ENCODE data around the gene TMEM38B. TPM values are rescaled to one million over a fixed set of nuclear protein-coding genes. Genes with fewer than 3 reads are reported as not detected.

Gene TMEM38B
- total RNA-seq, 1 experiment from 2014 or later, result 30.6 TPM

GRCh38 chr9:105713260-105714019 is 19.1 kb downstream of the TMEM38B start:
- POLR2A ChIA-PET, result no interaction called here
- no peak for ATAC-seq

DNA sequence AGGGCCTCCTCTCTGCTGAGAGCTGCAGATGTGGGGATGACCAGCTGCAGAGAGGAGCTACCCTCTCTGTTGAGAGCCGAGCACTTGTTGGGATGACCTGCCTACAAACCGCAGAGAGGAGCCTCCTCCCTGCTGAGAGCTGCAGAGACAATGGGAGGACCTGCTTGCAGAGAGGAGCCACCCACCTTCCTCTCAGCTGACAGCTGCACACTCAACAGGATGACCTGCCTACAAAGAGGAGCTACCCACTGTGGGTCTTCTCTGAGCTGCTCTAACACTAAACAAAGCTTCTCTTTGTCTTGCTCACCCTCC is 19.6 kb downstream of the TMEM38B start:
- H3K9me3 ChIP-seq (ENCODE audit: control insufficient read depth, insufficient read depth, low read depth, low read length), result no peaks in the 10 kb centered on the region
- TF ChIP-seq TCF7L2 (IDR thresholded peaks at IDR 0.05; ENCODE audit: low read depth, low read length) (no peak), SIN3A (IDR thresholded peaks at IDR 0.05; ENCODE audit: borderline replicate concordance, insufficient read depth, low read depth, low read length) (no peak), POLR2AphosphoS5 (IDR thresholded peaks at IDR 0.05; ENCODE audit: low read depth, low read length) (no peak)
- TF ChIP-seq, protein P1, sequence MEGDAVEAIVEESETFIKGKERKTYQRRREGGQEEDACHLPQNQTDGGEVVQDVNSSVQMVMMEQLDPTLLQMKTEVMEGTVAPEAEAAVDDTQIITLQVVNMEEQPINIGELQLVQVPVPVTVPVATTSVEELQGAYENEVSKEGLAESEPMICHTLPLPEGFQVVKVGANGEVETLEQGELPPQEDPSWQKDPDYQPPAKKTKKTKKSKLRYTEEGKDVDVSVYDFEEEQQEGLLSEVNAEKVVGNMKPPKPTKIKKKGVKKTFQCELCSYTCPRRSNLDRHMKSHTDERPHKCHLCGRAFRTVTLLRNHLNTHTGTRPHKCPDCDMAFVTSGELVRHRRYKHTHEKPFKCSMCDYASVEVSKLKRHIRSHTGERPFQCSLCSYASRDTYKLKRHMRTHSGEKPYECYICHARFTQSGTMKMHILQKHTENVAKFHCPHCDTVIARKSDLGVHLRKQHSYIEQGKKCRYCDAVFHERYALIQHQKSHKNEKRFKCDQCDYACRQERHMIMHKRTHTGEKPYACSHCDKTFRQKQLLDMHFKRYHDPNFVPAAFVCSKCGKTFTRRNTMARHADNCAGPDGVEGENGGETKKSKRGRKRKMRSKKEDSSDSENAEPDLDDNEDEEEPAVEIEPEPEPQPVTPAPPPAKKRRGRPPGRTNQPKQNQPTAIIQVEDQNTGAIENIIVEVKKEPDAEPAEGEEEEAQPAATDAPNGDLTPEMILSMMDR (IDR thresholded peaks at IDR 0.05), result no peak
- TF ChIP-seq, protein P2, sequence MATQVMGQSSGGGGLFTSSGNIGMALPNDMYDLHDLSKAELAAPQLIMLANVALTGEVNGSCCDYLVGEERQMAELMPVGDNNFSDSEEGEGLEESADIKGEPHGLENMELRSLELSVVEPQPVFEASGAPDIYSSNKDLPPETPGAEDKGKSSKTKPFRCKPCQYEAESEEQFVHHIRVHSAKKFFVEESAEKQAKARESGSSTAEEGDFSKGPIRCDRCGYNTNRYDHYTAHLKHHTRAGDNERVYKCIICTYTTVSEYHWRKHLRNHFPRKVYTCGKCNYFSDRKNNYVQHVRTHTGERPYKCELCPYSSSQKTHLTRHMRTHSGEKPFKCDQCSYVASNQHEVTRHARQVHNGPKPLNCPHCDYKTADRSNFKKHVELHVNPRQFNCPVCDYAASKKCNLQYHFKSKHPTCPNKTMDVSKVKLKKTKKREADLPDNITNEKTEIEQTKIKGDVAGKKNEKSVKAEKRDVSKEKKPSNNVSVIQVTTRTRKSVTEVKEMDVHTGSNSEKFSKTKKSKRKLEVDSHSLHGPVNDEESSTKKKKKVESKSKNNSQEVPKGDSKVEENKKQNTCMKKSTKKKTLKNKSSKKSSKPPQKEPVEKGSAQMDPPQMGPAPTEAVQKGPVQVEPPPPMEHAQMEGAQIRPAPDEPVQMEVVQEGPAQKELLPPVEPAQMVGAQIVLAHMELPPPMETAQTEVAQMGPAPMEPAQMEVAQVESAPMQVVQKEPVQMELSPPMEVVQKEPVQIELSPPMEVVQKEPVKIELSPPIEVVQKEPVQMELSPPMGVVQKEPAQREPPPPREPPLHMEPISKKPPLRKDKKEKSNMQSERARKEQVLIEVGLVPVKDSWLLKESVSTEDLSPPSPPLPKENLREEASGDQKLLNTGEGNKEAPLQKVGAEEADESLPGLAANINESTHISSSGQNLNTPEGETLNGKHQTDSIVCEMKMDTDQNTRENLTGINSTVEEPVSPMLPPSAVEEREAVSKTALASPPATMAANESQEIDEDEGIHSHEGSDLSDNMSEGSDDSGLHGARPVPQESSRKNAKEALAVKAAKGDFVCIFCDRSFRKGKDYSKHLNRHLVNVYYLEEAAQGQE (IDR thresholded peaks at IDR 0.05; ENCODE audit: insufficient read depth in 1 of 2, low read depth in 2 of 2, low read length in 1 of 2), result no peak
- DNase-seq (ENCODE audit: low read depth, low spot score) (no peak), ATAC-seq (no peak)
- no peak overlapping the region for H3K27ac ChIP-seq (ENCODE audit: low read length)
- ChIA-PET CTCF (no interaction called here), POLR2A (no interaction called here)
- no peaks in the 10 kb centered on the region for H3K4me1 ChIP-seq (ENCODE audit: control insufficient read depth, insufficient read depth, low read length)
- H3K4me3 ChIP-seq (ENCODE audit: low read depth in 2 of 2, low read length in 2 of 2), result no peak overlapping the region
- no TSS peak for BruUV-seq (replicated peaks)
- intact Hi-C loops (cut with micrococcal nuclease; ENCODE audit: unreplicated experiment) (no loop called here), in situ Hi-C loops (cut with HindIII; ENCODE audit: low pct_unique_long_range_greater_than_20kb, low sequenced_read_pairs) (no loop called here)
- no peaks in the 10 kb centered on the region for H3K36me3 ChIP-seq (ENCODE audit: control insufficient read depth, insufficient read depth, low read length)
- H3K27me3 ChIP-seq (ENCODE audit: control insufficient read depth, insufficient read depth, low read length), result no peaks in the 10 kb centered on the region

More at GRCh38 chr9:105713260-105714019, 19.1 kb downstream of the TMEM38B start:
- Histone ChIP-seq H3K4me1 (ENCODE audit: control insufficient read depth, insufficient read depth, low read length) (no peaks in the 10 kb centered on the region), H3K27ac (ENCODE audit: low read length) (no peak overlapping the region), H3K27me3 (ENCODE audit: control insufficient read depth, insufficient read depth, low read length) (no peaks in the 10 kb centered on the region), H3K36me3 (ENCODE audit: control insufficient read depth, insufficient read depth, low read length) (no peaks in the 10 kb centered on the region), H3K9me3 (ENCODE audit: control insufficient read depth, insufficient read depth, low read depth, low read length) (no peaks in the 10 kb centered on the region), H3K4me3 (ENCODE audit: low read depth in 2 of 2, low read length in 2 of 2) (no peak overlapping the region)
- BruUV-seq (replicated peaks), result no TSS peak
- intact Hi-C loops (cut with micrococcal nuclease; ENCODE audit: unreplicated experiment), result no loop called here
- no peak for DNase-seq (ENCODE audit: low read depth, low spot score)
- no peak for TF ChIP-seq POLR2AphosphoS5 (IDR thresholded peaks at IDR 0.05; ENCODE audit: low read depth, low read length)
- TF ChIP-seq TCF7L2 (IDR thresholded peaks at IDR 0.05; ENCODE audit: low read depth, low read length), result no peak
- TF ChIP-seq SIN3A (IDR thresholded peaks at IDR 0.05; ENCODE audit: borderline replicate concordance, insufficient read depth, low read depth, low read length), result no peak
- TF ChIP-seq, protein P1 (IDR thresholded peaks at IDR 0.05), result no peak
- TF ChIP-seq, protein P2 (IDR thresholded peaks at IDR 0.05; ENCODE audit: insufficient read depth in 1 of 2, low read depth in 2 of 2, low read length in 1 of 2), result no peak
- in situ Hi-C loops (cut with HindIII; ENCODE audit: low pct_unique_long_range_greater_than_20kb, low sequenced_read_pairs), result no loop called here
- CTCF ChIA-PET, result no interaction called here

Measured in Panc1 (cell line).